Activated CD4-positive, alpha-beta T cell treated with anti-CD3 and anti-CD28 coated beads for 36 hours (primary cell): ENCODE measurements around the gene PTPRCAP. TPM values are rescaled to one million over a fixed set of nuclear protein-coding genes. Genes with fewer than 3 reads are reported as not detected.

ENCODE experiments used
- ATAC-seq: fragments of 200-7000 bp; cut with Tn5 transposase; one replicate; pipeline ENCODE4 v1.10.0; 2021; ENCODE audit warnings: mild to moderate bottlenecking, moderate library complexity
- CTCF ChIA-PET: fragments of 350-600 bp; sonication (Branson Sonifier 250); formaldehyde crosslinking; loops from one replicate; lab custom pipeline; 2021; ENCODE audit warnings: antibody characterized with exemption; lab: Charles Lee
- POLR2A ChIA-PET: fragments of 350-600 bp; sonication (Branson Sonifier 250); formaldehyde crosslinking; loops from one replicate; lab custom pipeline; 2021; ENCODE audit warnings: antibody characterized with exemption, inconsistent platforms; lab: Charles Lee
- DNase-seq: peaks from one replicate; pipeline ENCODE4 v3.0.0-alpha.2; 2020
- H3K27ac Mint-ChIP-seq: one replicate; pipeline ENCODE4 v1.8.0; 2021; ENCODE audit warnings: mixed read lengths
- H3K27me3 Mint-ChIP-seq: one replicate; pipeline ENCODE4 v1.8.0; 2021; ENCODE audit warnings: mixed read lengths
- H3K36me3 Mint-ChIP-seq: one replicate; pipeline ENCODE4 v1.8.0; 2021; ENCODE audit warnings: low read depth, mixed read lengths
- H3K4me1 Mint-ChIP-seq: one replicate; pipeline ENCODE4 v1.8.0; 2021; ENCODE audit warnings: mixed read lengths
- H3K4me3 Mint-ChIP-seq: one replicate; pipeline ENCODE4 v1.8.0; 2021; ENCODE audit warnings: mild to moderate bottlenecking, moderate library complexity, mixed read lengths
- H3K9me3 Mint-ChIP-seq: one replicate; pipeline ENCODE4 v1.8.0; 2021; ENCODE audit warnings: low read depth, mixed read lengths
- intact Hi-C, 2 experiments: fragments of 100-400 bp; cut with DNase I in 1 of 2; cut with micrococcal nuclease in 1 of 2; formaldehyde crosslinking; loops; one replicate each; pipeline versions ENCODE4 v1.14.2 to v1.15.1; 2022 to 2024; cut with DNase I, micrococcal nuclease
- total RNA-seq, 2 experiments: library from RNA; stranded (reverse); gene quantifications; one replicate each; pipeline ENCODE4 v1.2.3, GENCODE V29; 2021

The PTPRCAP gene
- total RNA-seq, 2 experiments from 2014 or later = 80.1 to 83.4 TPM

- no peak for ATAC-seq
- Mint-ChIP-seq H3K27me3 (no peaks in the 10 kb centered on the region), H3K9me3 (no peaks in the 10 kb centered on the region), H3K27ac (peak overlapping the region; percentile 94), H3K4me1 (peaks cover 26% of the 10 kb centered on the region), H3K4me3 (peak overlapping the region; percentile 84), H3K36me3 (peaks cover 9% of the 10 kb centered on the region)
- intact Hi-C loops = loop anchor here in 1 of 2 experiments (2.0 to 5.0 kb wide), 2 partner anchors 26 to 38 kb away; partner anchors contain the start of gene RPS6KB2
- ChIA-PET CTCF (interaction anchor here (0.6 to 1.2 kb wide), 5 partner anchors 8 to 42 kb away, joined by 3 to 5 read pairs (median 4); partner anchors contain the start of gene CDK2AP2), POLR2A (interaction anchor here (0.5 to 1.2 kb wide), 2 partner anchors 63 to 843 kb away, joined by 4 read pairs; partner anchors contain the start of gene PPP1CA)
- no peak for DNase-seq
These were observed 27.7 kb upstream of the PTPRCAP start for GRCh38 chr11:67465189-67465510.

- ChIA-PET CTCF (interaction anchor here (0.6 to 1.2 kb wide), 5 partner anchors 9 to 43 kb away, joined by 3 to 5 read pairs (median 4); partner anchors contain the start of gene CDK2AP2), POLR2A (interaction anchor here (0.5 to 1.2 kb wide), 2 partner anchors 63 to 843 kb away, joined by 4 read pairs; partner anchors contain the start of gene PPP1CA)
- DNase-seq (peak; percentile 97), ATAC-seq (peak; percentile 84)
- peak overlapping the region; percentile 84 for H3K4me3 Mint-ChIP-seq
- intact Hi-C loops = loop anchor here (1.0 to 5.0 kb wide), 10 partner anchors 18 to 111 kb away; partner anchors contain the start of genes RPS6KB2 (in 2 of the 2), AIP (in 1 of the 2), CDK2AP2 (in 1 of the 2) and POLD4 (in 1 of the 2)
- H3K27ac Mint-ChIP-seq = peak overlapping the region; percentile 94
- H3K27me3 Mint-ChIP-seq = no peaks in the 10 kb centered on the region
- peaks cover 9% of the 10 kb centered on the region for H3K36me3 Mint-ChIP-seq
- H3K9me3 Mint-ChIP-seq = no peaks in the 10 kb centered on the region
- H3K4me1 Mint-ChIP-seq = peaks cover 29% of the 10 kb centered on the region
These were observed 27.1 kb upstream of the PTPRCAP start for GRCh38 chr11:67464411-67465188.

GRCh38 chr11:67463680-67464410, 26.4 kb upstream of the PTPRCAP start:
- H3K27me3 Mint-ChIP-seq = no peaks in the 10 kb centered on the region
- DNase-seq (peak; percentile 37), ATAC-seq (no peak)
- H3K9me3 Mint-ChIP-seq = no peaks in the 10 kb centered on the region
- peaks cover 9% of the 10 kb centered on the region for H3K36me3 Mint-ChIP-seq
- POLR2A ChIA-PET = no interaction called here
- CTCF ChIA-PET = interaction anchor here (0.6 kb wide), 1 partner anchor 68 kb away, joined by 3 read pairs; no protein-coding TSS in a partner anchor
- peak overlapping the region; percentile 94 for H3K27ac Mint-ChIP-seq
- H3K4me1 Mint-ChIP-seq = peaks cover 29% of the 10 kb centered on the region
- intact Hi-C loops = loop anchor here (1.0 to 2.0 kb wide), 9 partner anchors 18 to 111 kb away; partner anchors contain the start of genes AIP (in 1 of the 2), CDK2AP2 (in 1 of the 2), POLD4 (in 1 of the 2) and PPP1CA (in 1 of the 2)
- H3K4me3 Mint-ChIP-seq = peak overlapping the region; percentile 84

- H3K27ac Mint-ChIP-seq = no peak overlapping the region
- CTCF ChIA-PET = no interaction called here
- H3K4me1 Mint-ChIP-seq = peaks cover 26% of the 10 kb centered on the region
- no peaks in the 10 kb centered on the region for H3K9me3 Mint-ChIP-seq
- DNase-seq (no peak), ATAC-seq (no peak)
- no peak overlapping the region for H3K4me3 Mint-ChIP-seq
- no peaks in the 10 kb centered on the region for H3K27me3 Mint-ChIP-seq
- intact Hi-C loops = no loop called here
- POLR2A ChIA-PET = no interaction called here
- H3K36me3 Mint-ChIP-seq = peaks cover 9% of the 10 kb centered on the region
These were observed 25.7 kb upstream of the PTPRCAP start for GRCh38 chr11:67463186-67463585.

GRCh38 chr11:67458266-67458665, 20.8 kb upstream of the PTPRCAP start:
- H3K9me3 Mint-ChIP-seq = no peaks in the 10 kb centered on the region
- no peak for DNase-seq
- ChIA-PET POLR2A (no interaction called here), CTCF (interaction anchor here (0.7 to 2.0 kb wide), 2 partner anchors 71 to 76 kb away, joined by 3 to 5 read pairs; no protein-coding TSS in a partner anchor)
- no peak for ATAC-seq
- H3K4me3 Mint-ChIP-seq = no peak overlapping the region
- intact Hi-C loops = no loop called here
- H3K27ac Mint-ChIP-seq = no peak overlapping the region
- H3K4me1 Mint-ChIP-seq = peaks cover 5% of the 10 kb centered on the region
- no peaks in the 10 kb centered on the region for H3K36me3 Mint-ChIP-seq
- H3K27me3 Mint-ChIP-seq = no peaks in the 10 kb centered on the region

- no peaks in the 10 kb centered on the region for H3K9me3 Mint-ChIP-seq
- no peak overlapping the region for H3K27ac Mint-ChIP-seq
- ATAC-seq (no peak), DNase-seq (no peak)
- H3K4me3 Mint-ChIP-seq = no peak overlapping the region
- POLR2A ChIA-PET = no interaction called here
- H3K4me1 Mint-ChIP-seq = peaks cover 5% of the 10 kb centered on the region
- CTCF ChIA-PET = interaction anchor here (0.6 kb wide), 1 partner anchor 880 kb away, joined by 3 read pairs; no protein-coding TSS in a partner anchor
- intact Hi-C loops = no loop called here
- no peaks in the 10 kb centered on the region for H3K36me3 Mint-ChIP-seq
- no peaks in the 10 kb centered on the region for H3K27me3 Mint-ChIP-seq
These were observed 20.0 kb upstream of the PTPRCAP start for GRCh38 chr11:67457453-67457852.

- intact Hi-C loops = no loop called here
- ATAC-seq (no peak), DNase-seq (no peak)
- no peaks in the 10 kb centered on the region for H3K9me3 Mint-ChIP-seq
- H3K4me1 Mint-ChIP-seq = peaks cover 8% of the 10 kb centered on the region
- H3K27ac Mint-ChIP-seq = no peak overlapping the region
- H3K36me3 Mint-ChIP-seq = no peaks in the 10 kb centered on the region
- CTCF ChIA-PET = interaction anchor here (0.9 kb wide), 1 partner anchor 111 kb away, joined by 5 read pairs; no protein-coding TSS in a partner anchor
- H3K4me3 Mint-ChIP-seq = no peak overlapping the region
- POLR2A ChIA-PET = no interaction called here
- no peaks in the 10 kb centered on the region for H3K27me3 Mint-ChIP-seq
These were observed 18.7 kb upstream of the PTPRCAP start for GRCh38 chr11:67456068-67456705.

- no peaks in the 10 kb centered on the region for H3K27me3 Mint-ChIP-seq
- POLR2A ChIA-PET = no interaction called here
- no peaks in the 10 kb centered on the region for H3K9me3 Mint-ChIP-seq
- ATAC-seq (no peak), DNase-seq (no peak)
- peaks cover 7% of the 10 kb centered on the region for H3K4me1 Mint-ChIP-seq
- no peaks in the 10 kb centered on the region for H3K36me3 Mint-ChIP-seq
- CTCF ChIA-PET = no interaction called here
- H3K4me3 Mint-ChIP-seq = no peak within 1 kb of the TSS
- H3K27ac Mint-ChIP-seq = no peak within 1 kb of the TSS
- intact Hi-C loops = no loop called here
These were observed 17.6 kb upstream of the PTPRCAP start, which contains the start of gene CABP4 for GRCh38 chr11:67455054-67455453. TSS of gene CABP4 (plus strand) at chr11:67455354. CDS start at chr11:67455424, 70 bp downstream.

- ATAC-seq = no peak
- POLR2A ChIA-PET = no interaction called here
- intact Hi-C loops = no loop called here
These were observed 16.6 kb upstream of the PTPRCAP start for GRCh38 chr11:67453816-67454732.

More at GRCh38 chr11:67453816-67454732, 16.6 kb upstream of the PTPRCAP start:
- H3K27me3 Mint-ChIP-seq = no peaks in the 10 kb centered on the region
- H3K4me3 Mint-ChIP-seq = no peak overlapping the region
- H3K9me3 Mint-ChIP-seq = no peaks in the 10 kb centered on the region
- H3K27ac Mint-ChIP-seq = no peak overlapping the region
- DNase-seq = no peak
- CTCF ChIA-PET = no interaction called here
- H3K4me1 Mint-ChIP-seq = peaks cover 10% of the 10 kb centered on the region
- H3K36me3 Mint-ChIP-seq = no peaks in the 10 kb centered on the region
